Neural progenitor cell (in vitro differentiated cells): ENCODE measurements around the gene AQP7. TPM values are rescaled to one million over a fixed set of nuclear protein-coding genes. Genes with fewer than 3 reads are reported as not detected.

Experiments used
- DNase-seq: peaks from one replicate; pipeline ENCODE4 v3.0.0-alpha.2; 2016; ENCODE audit warnings: low spot score
- H2AFZ ChIP-seq: fragments of 200-600 bp; sonication (generic); replicated peaks from 2 replicates; pipeline ENCODE4 v1.6.1; 2016; ENCODE audit warnings: antibody characterized with exemption
- H3F3A ChIP-seq: fragments of 200-600 bp; sonication (generic); 2 replicates; pipeline ENCODE4 v1.6.1; 2016; ENCODE audit warnings: antibody characterized with exemption, low read depth
- H3K27ac ChIP-seq: fragments of 200-600 bp; sonication (generic); 2 replicates; pipeline ENCODE4 v1.5.1; 2016; ENCODE audit warnings: mild to moderate bottlenecking
- H3K27me3 ChIP-seq: fragments of 200-600 bp; sonication (generic); 2 replicates; pipeline ENCODE4 v1.6.1; 2016; ENCODE audit warnings: mild to moderate bottlenecking, moderate library complexity
- H3K36me3 ChIP-seq: fragments of 200-600 bp; sonication (generic); 2 replicates; pipeline ENCODE4 v1.5.1; 2016
- H3K4me1 ChIP-seq: fragments of 200-600 bp; sonication (generic); 2 replicates; pipeline ENCODE4 v1.6.1; 2016; ENCODE audit warnings: mixed run types
- H3K4me2 ChIP-seq: fragments of 200-600 bp; sonication (generic); 2 replicates; pipeline ENCODE4 v1.6.1; 2016
- H3K4me3 ChIP-seq: fragments of 200-600 bp; sonication (generic); 2 replicates; pipeline ENCODE4 v1.5.1; 2016
- H3K79me2 ChIP-seq: fragments of 200-600 bp; sonication (generic); 2 replicates; pipeline ENCODE4 v1.6.1; 2016; ENCODE audit warnings: low read depth
- H3K9ac ChIP-seq: fragments of 200-600 bp; sonication (generic); 2 replicates; pipeline ENCODE4 v1.6.1; 2016
- H3K9me3 ChIP-seq: fragments of 200-600 bp; sonication (generic); 2 replicates; pipeline ENCODE4 v1.5.1; 2016; ENCODE audit warnings: low read depth
- H4K20me1 ChIP-seq: fragments of 200-600 bp; sonication (generic); 2 replicates; pipeline ENCODE4 v1.6.1; 2016; ENCODE audit warnings: low read depth
- H3K27ac Mint-ChIP-seq: 3 replicates; pipeline ENCODE4 v1.8.0; 2021; ENCODE audit warnings: mixed read lengths
- H3K27me3 Mint-ChIP-seq: 2 replicates; pipeline ENCODE4 v1.8.0; 2022; ENCODE audit warnings: low read depth, mild to moderate bottlenecking, inconsistent platforms, moderate library complexity, mixed read lengths; ENCODE audit not compliant: insufficient read depth
- H3K36me3 Mint-ChIP-seq: 3 replicates; pipeline ENCODE4 v1.8.0; 2021; ENCODE audit warnings: mixed read lengths
- H3K4me1 Mint-ChIP-seq: 3 replicates; pipeline ENCODE4 v1.8.0; 2021; ENCODE audit warnings: mixed read lengths
- H3K4me3 Mint-ChIP-seq: 3 replicates; pipeline ENCODE4 v1.8.0; 2021; ENCODE audit warnings: mild to moderate bottlenecking, moderate library complexity, mixed read lengths
- H3K9me3 Mint-ChIP-seq: 3 replicates; pipeline ENCODE4 v1.8.0; 2020; ENCODE audit warnings: mixed read lengths
- CTCF ChIP-seq: fragments of 200-600 bp; sonication (generic); IDR thresholded peaks from 2 replicates; pipeline ENCODE4 v1.5.1; 2017; ENCODE audit warnings: antibody characterized with exemption, mild to moderate bottlenecking
- EZH2 ChIP-seq: fragments of 200-600 bp; sonication (generic); IDR thresholded peaks from 2 replicates; pipeline ENCODE4 v1.6.1; 2017; ENCODE audit warnings: antibody characterized with exemption, mild to moderate bottlenecking, moderate library complexity
- EZH2phosphoT487 ChIP-seq: fragments of 200-600 bp; sonication (generic); IDR thresholded peaks from 2 replicates; pipeline ENCODE4 v1.6.1; 2017; ENCODE audit warnings: antibody characterized with exemption
- total RNA-seq: library from RNA; depleted of rRNA; stranded (reverse); fragments of >200 nt; gene quantifications from 2 replicates; pipeline ENCODE4 v1.2.3, GENCODE V29; 2015; ENCODE audit warnings: low replicate concordance

The AQP7 gene
- total RNA-seq, 1 donor from 2014 or later: not detected

GRCh38 chr9:33433871-33434270, 31.5 kb upstream of the AQP7 start:
- Histone ChIP-seq H3K27me3 (no peaks in the 10 kb centered on the region), H3K4me3 (no peak overlapping the region), H3K9ac (no peak overlapping the region), H3K9me3 (no peaks in the 10 kb centered on the region), H3F3A (no peaks in the 10 kb centered on the region), H4K20me1 (no peaks in the 10 kb centered on the region), H3K36me3 (no peaks in the 10 kb centered on the region), H3K79me2 (no peaks in the 10 kb centered on the region), H3K4me1 (no peaks in the 10 kb centered on the region), H3K4me2 (no peak overlapping the region), H2AFZ (no peak overlapping the region), H3K27ac (no peak overlapping the region)
- H3K4me3 Mint-ChIP-seq: no peak overlapping the region
- TF ChIP-seq CTCF (no peak), EZH2 (no peak), EZH2phosphoT487 (no peak)
- peaks cover 8% of the 10 kb centered on the region for H3K27me3 Mint-ChIP-seq
- no peaks in the 10 kb centered on the region for H3K36me3 Mint-ChIP-seq
- H3K4me1 Mint-ChIP-seq: peaks cover 17% of the 10 kb centered on the region
- no peak for DNase-seq
- no peaks in the 10 kb centered on the region for H3K9me3 Mint-ChIP-seq
- H3K27ac Mint-ChIP-seq: no peak overlapping the region

DNA sequence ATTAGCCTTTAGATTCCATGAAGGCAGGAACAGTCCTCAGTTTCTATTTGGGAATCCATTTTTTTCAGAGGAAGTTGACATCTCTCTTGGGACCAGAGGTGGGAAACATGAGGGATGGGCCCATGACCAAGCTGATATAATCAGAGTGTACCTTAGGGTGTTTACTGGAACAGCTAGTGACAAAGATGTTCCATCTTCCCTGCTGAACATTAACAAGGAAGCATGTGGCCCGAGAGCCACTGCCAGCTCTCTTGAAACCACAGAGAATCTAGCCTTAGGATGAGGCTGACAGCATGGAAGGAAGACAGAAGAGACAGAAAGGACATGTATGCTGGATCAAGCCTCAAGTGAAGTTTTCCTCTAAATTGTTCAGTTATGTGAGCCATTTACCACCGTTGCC, 29.1 kb upstream of the AQP7 start:
- H2AFZ ChIP-seq: no peak overlapping the region
- peaks cover 15% of the 10 kb centered on the region for H3K4me1 Mint-ChIP-seq
- DNase-seq: no peak
- H3K27ac ChIP-seq: no peak overlapping the region
- no peaks in the 10 kb centered on the region for H3K36me3 Mint-ChIP-seq
- H3K27me3 ChIP-seq: no peaks in the 10 kb centered on the region
- H3K79me2 ChIP-seq: no peaks in the 10 kb centered on the region
- H3K9me3 ChIP-seq: no peaks in the 10 kb centered on the region
- no peaks in the 10 kb centered on the region for H3K9me3 Mint-ChIP-seq
- TF ChIP-seq EZH2phosphoT487 (no peak), CTCF (no peak)
- peaks cover 3% of the 10 kb centered on the region for H3K27me3 Mint-ChIP-seq
- no peaks in the 10 kb centered on the region for H3K4me1 ChIP-seq
- H3K4me3 Mint-ChIP-seq: no peak overlapping the region
- H3K9ac ChIP-seq: no peak overlapping the region
- H3K36me3 ChIP-seq: no peaks in the 10 kb centered on the region
- no peak overlapping the region for H3K27ac Mint-ChIP-seq
- H3F3A ChIP-seq: no peaks in the 10 kb centered on the region
- no peak overlapping the region for H3K4me3 ChIP-seq
- H3K4me2 ChIP-seq: no peak overlapping the region
- no peaks in the 10 kb centered on the region for H4K20me1 ChIP-seq

DNA sequence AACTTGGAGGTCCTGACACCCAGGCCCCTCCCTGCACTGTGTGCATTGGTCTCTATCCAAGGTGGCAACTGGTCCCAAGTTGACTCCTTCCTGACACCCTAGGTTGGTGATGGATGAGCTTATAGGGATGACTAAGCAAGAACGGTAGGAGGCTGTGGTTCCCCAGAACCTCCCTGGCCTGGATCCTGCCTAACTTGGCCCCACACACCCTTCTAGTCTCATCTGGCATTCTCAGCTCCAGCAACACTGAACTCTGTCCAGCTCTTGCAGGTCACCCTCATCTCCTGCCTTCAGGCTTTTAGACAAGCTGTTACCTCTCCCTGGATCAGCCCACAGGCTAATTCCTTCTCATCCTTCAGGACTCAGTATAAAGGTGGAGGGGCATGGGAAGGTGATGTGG, 28.6 kb upstream of the AQP7 start:
- no peak overlapping the region for H2AFZ ChIP-seq
- DNase-seq: no peak
- H4K20me1 ChIP-seq: no peaks in the 10 kb centered on the region
- no peak overlapping the region for H3K4me2 ChIP-seq
- H3F3A ChIP-seq: no peaks in the 10 kb centered on the region
- H3K27ac Mint-ChIP-seq: no peak overlapping the region
- H3K27me3 Mint-ChIP-seq: peaks cover 3% of the 10 kb centered on the region
- no peak for TF ChIP-seq EZH2phosphoT487
- no peak for TF ChIP-seq EZH2
- TF ChIP-seq CTCF: no peak
- H3K9ac ChIP-seq: no peak overlapping the region
- no peaks in the 10 kb centered on the region for H3K9me3 ChIP-seq
- H3K27me3 ChIP-seq: no peaks in the 10 kb centered on the region
- H3K36me3 ChIP-seq: no peaks in the 10 kb centered on the region
- no peak overlapping the region for H3K27ac ChIP-seq
- no peak overlapping the region for H3K4me3 ChIP-seq
- no peak overlapping the region for H3K4me3 Mint-ChIP-seq
- no peaks in the 10 kb centered on the region for H3K4me1 ChIP-seq
- H3K4me1 Mint-ChIP-seq: peaks cover 12% of the 10 kb centered on the region
- H3K36me3 Mint-ChIP-seq: no peaks in the 10 kb centered on the region
- H3K9me3 Mint-ChIP-seq: no peaks in the 10 kb centered on the region
- H3K79me2 ChIP-seq: no peaks in the 10 kb centered on the region
